Measurements from ENCODE around the gene HLA-G.
"Not testable (repeated sequence)": the region's sequence is repeated elsewhere in the genome, so short reads cannot be mapped to it uniquely, and the experiment has no call there.

HLA-G gene

GRCh38 chr6:29875257-29875656 is 47.6 kb downstream of the HLA-G start:
- no peak for DNase-seq

GRCh38 chr6:29875734-29876133 is 48.1 kb downstream of the HLA-G start:
- DNase-seq = not testable (repeated sequence)
